Liver (tissue), 9 donors: Measurements from ENCODE around the gene RASAL2. TPM values are rescaled to one million over a fixed set of nuclear protein-coding genes. Genes with fewer than 3 reads are reported as not detected.
A peak's percentile ranks its signal among the peaks of the same experiment; 100 is the strongest.

Experiments
- DNase-seq: peaks from one replicate; pipeline ENCODE4 v3.0.0-alpha.2; 2017; ENCODE audit warnings: low spot score
- H3K27ac ChIP-seq, 2 donors: one replicate each; pipeline ENCODE4 v1.7.0; 2013; ENCODE audit warnings: inconsistent platforms in 2 of 2, low read length in 2 of 2, control low read depth in 1 of 2, low read depth in 1 of 2, mild to moderate bottlenecking in 1 of 2
- H3K27me3 ChIP-seq, 4 donors: one replicate each; pipeline versions ENCODE4 v1.6.1 to v1.7.0; 2013; ENCODE audit warnings: low read length in 3 of 4, inconsistent platforms in 1 of 4, mild to moderate bottlenecking in 1 of 4, moderate library complexity in 1 of 4; ENCODE audit not compliant: control insufficient read depth in 4 of 4, insufficient read depth in 4 of 4
- H3K36me3 ChIP-seq, 4 donors: one replicate each; pipeline versions ENCODE4 v1.6.1 to v1.7.0; 2013; ENCODE audit warnings: low read length in 3 of 4, mild to moderate bottlenecking in 3 of 4, low read depth in 1 of 4, moderate library complexity in 1 of 4; ENCODE audit not compliant: control insufficient read depth in 4 of 4, insufficient read depth in 3 of 4
- H3K4me1 ChIP-seq, 4 donors: one replicate each; pipeline versions ENCODE4 v1.6.1 to v1.7.0; 2013; ENCODE audit warnings: low read length in 3 of 4, mild to moderate bottlenecking in 3 of 4, moderate library complexity in 1 of 4; ENCODE audit not compliant: control insufficient read depth in 4 of 4, insufficient read depth in 4 of 4
- H3K4me3 ChIP-seq, 3 donors: one replicate each; pipeline versions ENCODE4 v1.6.1 to v1.7.0; 2013; ENCODE audit warnings: low read length in 3 of 3, control low read depth in 1 of 3, low read depth in 1 of 3, mild to moderate bottlenecking in 1 of 3
- H3K9ac ChIP-seq, 2 donors: one replicate each; pipeline ENCODE4 v1.7.0; 2013; ENCODE audit warnings: low read length in 2 of 2, mild to moderate bottlenecking in 2 of 2, moderate library complexity in 2 of 2, control low read depth in 1 of 2, low read depth in 1 of 2
- H3K9me3 ChIP-seq, 4 donors: one replicate each; pipeline versions ENCODE4 v1.6.1 to v1.7.0; 2013; ENCODE audit warnings: low read length in 3 of 4; ENCODE audit not compliant: control insufficient read depth in 4 of 4
- GABPA ChIP-seq, 2 donors: IDR thresholded peaks in 1 of 2; conservative IDR thresholded peaks in 1 of 2; 2 replicates each; pipeline ENCODE4 v1.6.1; 2016; ENCODE audit warnings: antibody characterized with exemption in 2 of 2, mild to moderate bottlenecking in 1 of 2, moderate library complexity in 1 of 2
- HNF4A ChIP-seq, 2 donors: conservative IDR thresholded peaks; 2 replicates each; pipeline ENCODE4 v1.6.1; 2016; ENCODE audit warnings: antibody characterized with exemption in 2 of 2, mild to moderate bottlenecking in 2 of 2
- HNF4G ChIP-seq: IDR thresholded peaks from 2 replicates; pipeline ENCODE4 v1.6.1; 2016; ENCODE audit warnings: antibody characterized with exemption
- JUND ChIP-seq, 2 donors: IDR thresholded peaks; 2 replicates each; pipeline ENCODE4 v1.6.1; 2016; ENCODE audit warnings: antibody characterized with exemption in 2 of 2
- NR2F2 ChIP-seq: IDR thresholded peaks from 2 replicates; pipeline ENCODE4 v1.6.1; 2016; ENCODE audit warnings: antibody characterized with exemption
- RAD21 ChIP-seq, 2 donors: IDR thresholded peaks; 2 replicates each; pipeline ENCODE4 v1.6.1; 2016; ENCODE audit warnings: antibody characterized with exemption in 2 of 2, mild to moderate bottlenecking in 2 of 2
- RXRA ChIP-seq, 2 donors: IDR thresholded peaks; 2 replicates each; pipeline ENCODE4 v1.6.1; 2017 to 2018; ENCODE audit warnings: antibody characterized with exemption in 2 of 2, mild to moderate bottlenecking in 1 of 2
- SP1 ChIP-seq: IDR thresholded peaks from 2 replicates; pipeline ENCODE4 v1.6.1; 2018; ENCODE audit warnings: antibody characterized with exemption, mild to moderate bottlenecking
- TAF1 ChIP-seq: conservative IDR thresholded peaks from 2 replicates; pipeline ENCODE4 v1.6.1; 2016; ENCODE audit warnings: antibody characterized with exemption, mild to moderate bottlenecking
- YY1 ChIP-seq: IDR thresholded peaks from 2 replicates; pipeline ENCODE4 v1.6.1; 2016; ENCODE audit warnings: antibody characterized with exemption, mild to moderate bottlenecking
- WGBS: extraction: QIAGEN DNeasy Blood & Tissue Kit; methylation state at CpG from one replicate; pipeline ENCODE4 v1.1.7; 2013; 5-methylcytosine and 5-hydroxymethylcytosine counted together
- polyA plus RNA-seq, 2 donors: library from polyadenylated mRNA; stranded (reverse) in 1 of 2; unstranded in 1 of 2; fragments of 200-250 nt in 1 of 2; fragments of >200 nt in 1 of 2; fragmentation: Nextera tagmentation in 1 of 2; extraction: Ambion mirVana in 1 of 2; gene quantifications; one replicate each; pipeline versions ENCODE4 v1.2.1 to v1.2.3, GENCODE V29; 2013 to 2015
- total RNA-seq, 2 donors: library from RNA; depleted of rRNA; stranded (reverse); fragments of >200 nt; gene quantifications; one replicate each; pipeline ENCODE4 v1.2.3, GENCODE V29; 2014
- TF ChIP-seq, protein P1 (sequence below): IDR thresholded peaks from 2 replicates; pipeline ENCODE4 v1.6.1; 2016; ENCODE audit warnings: antibody characterized with exemption
- TF ChIP-seq, protein P2 (sequence below): IDR thresholded peaks from 2 replicates; pipeline ENCODE4 v1.6.1; 2016; ENCODE audit warnings: antibody characterized with exemption
- TF ChIP-seq, protein P3 (sequence below): IDR thresholded peaks from 2 replicates; pipeline ENCODE4 v1.6.1; 2016; ENCODE audit warnings: antibody characterized with exemption, mild to moderate bottlenecking
- donor health status: healthy.
- donor health status: healthy.
- donor health status: healthy.
- donor health status: healthy.
- donor health status: healthy.

The RASAL2 gene
- total and polyA plus RNA-seq, 4 donors: 1.8 to 8.1 (median 4.1) TPM

DNA sequence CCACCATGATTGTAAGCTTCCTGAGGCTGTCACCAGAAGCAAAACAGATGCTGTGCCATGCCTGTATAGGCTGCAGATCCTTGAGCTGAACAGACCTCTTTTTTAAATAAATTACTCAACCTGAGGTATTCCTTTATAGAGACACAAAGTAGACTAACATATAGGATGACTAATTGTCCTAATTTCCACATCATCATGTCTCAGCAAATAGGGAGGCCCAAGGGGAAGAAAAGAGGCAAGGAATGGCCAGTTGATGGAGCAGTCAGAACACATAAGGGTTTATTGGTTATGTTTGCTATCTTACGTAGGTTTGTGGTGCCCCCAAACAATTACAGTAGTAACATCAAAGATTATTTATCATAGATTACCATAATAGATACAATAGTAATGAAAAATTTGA lies 126.2 kb downstream of the RASAL2 start:
- peaks cover 0 to 4% (median 0%) of the 10 kb centered on the region in 4 donors for H3K4me1 ChIP-seq
- no peak overlapping the region for H3K27ac ChIP-seq
- no peak overlapping the region for H3K4me3 ChIP-seq
- 96% methylated on average over 1 of the region's 1 CpG for WGBS
- no peak for DNase-seq
- TF ChIP-seq GABPA (IDR thresholded peaks at IDR 0.05 in 1 of 2, conservative IDR thresholded peaks at IDR 0.05 in 1 of 2): no peak
- TF ChIP-seq HNF4A (conservative IDR thresholded peaks at IDR 0.05): no peak
- no peak for TF ChIP-seq JUND (IDR thresholded peaks at IDR 0.05)
- no peak for TF ChIP-seq NR2F2
- H3K9ac ChIP-seq: no peak overlapping the region
- H3K9me3 ChIP-seq: no peaks in the 10 kb centered on the region
- no peaks in the 10 kb centered on the region for H3K36me3 ChIP-seq
- no peaks in the 10 kb centered on the region for H3K27me3 ChIP-seq

DNA sequence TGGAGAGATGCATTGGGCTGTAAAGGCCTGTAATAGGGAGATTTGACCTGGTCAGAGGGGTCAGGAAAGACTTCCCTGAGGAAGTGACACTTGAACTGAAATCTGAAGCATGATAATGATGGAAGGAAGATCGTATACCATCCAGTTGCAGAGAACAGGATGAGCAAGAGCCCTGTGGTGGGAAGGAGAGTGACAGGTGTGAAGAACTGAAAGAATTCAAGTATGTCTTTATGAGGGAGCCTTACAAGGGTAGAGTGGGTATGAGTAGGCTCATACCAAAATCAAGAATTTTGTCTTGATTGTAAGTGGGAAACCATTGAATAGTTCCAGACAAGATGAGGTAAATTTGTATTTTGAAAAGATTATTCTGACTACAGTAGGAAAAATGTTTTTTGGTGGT lies 129.4 kb downstream of the RASAL2 start:
- H3K9ac ChIP-seq: no peak overlapping the region
- no peak overlapping the region for H3K4me3 ChIP-seq
- no peaks in the 10 kb centered on the region for H3K27me3 ChIP-seq
- no peak overlapping the region for H3K27ac ChIP-seq
- no peaks in the 10 kb centered on the region for H3K9me3 ChIP-seq
- WGBS: 83% methylated on average over 1 of the region's 1 CpG
- no peak for DNase-seq
- H3K4me1 ChIP-seq: peaks cover 0 to 4% (median under 1%) of the 10 kb centered on the region in 4 donors
- no peaks in the 10 kb centered on the region for H3K36me3 ChIP-seq
- TF ChIP-seq NR2F2 (no peak), HNF4G (no peak), JUND (IDR thresholded peaks at IDR 0.05) (no peak)

DNA sequence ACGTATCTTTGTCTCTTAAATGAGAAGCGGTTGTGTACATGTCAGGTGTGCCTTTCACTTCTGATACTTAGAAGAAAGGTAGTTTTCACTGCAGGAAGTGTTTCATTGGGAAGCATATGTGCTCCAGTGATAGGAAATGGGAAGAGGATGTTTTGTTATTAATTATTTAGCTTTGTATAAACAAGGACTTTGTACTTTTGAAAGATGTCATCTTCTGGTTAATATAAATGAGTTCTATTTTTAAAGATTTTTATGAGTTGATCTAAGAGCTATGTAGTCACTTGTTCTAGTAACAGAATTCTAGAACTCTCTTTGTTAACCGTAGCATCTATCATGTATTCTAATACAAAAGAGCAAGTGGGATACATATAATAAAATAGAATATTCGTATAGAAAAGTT lies 130.5 kb downstream of the RASAL2 start:
- TF ChIP-seq, protein P1, sequence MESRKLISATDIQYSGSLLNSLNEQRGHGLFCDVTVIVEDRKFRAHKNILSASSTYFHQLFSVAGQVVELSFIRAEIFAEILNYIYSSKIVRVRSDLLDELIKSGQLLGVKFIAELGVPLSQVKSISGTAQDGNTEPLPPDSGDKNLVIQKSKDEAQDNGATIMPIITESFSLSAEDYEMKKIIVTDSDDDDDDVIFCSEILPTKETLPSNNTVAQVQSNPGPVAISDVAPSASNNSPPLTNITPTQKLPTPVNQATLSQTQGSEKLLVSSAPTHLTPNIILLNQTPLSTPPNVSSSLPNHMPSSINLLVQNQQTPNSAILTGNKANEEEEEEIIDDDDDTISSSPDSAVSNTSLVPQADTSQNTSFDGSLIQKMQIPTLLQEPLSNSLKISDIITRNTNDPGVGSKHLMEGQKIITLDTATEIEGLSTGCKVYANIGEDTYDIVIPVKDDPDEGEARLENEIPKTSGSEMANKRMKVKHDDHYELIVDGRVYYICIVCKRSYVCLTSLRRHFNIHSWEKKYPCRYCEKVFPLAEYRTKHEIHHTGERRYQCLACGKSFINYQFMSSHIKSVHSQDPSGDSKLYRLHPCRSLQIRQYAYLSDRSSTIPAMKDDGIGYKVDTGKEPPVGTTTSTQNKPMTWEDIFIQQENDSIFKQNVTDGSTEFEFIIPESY: no peak
- TF ChIP-seq, protein P2, sequence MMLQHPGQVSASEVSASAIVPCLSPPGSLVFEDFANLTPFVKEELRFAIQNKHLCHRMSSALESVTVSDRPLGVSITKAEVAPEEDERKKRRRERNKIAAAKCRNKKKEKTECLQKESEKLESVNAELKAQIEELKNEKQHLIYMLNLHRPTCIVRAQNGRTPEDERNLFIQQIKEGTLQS: no peak
- TF ChIP-seq TAF1 (no peak), JUND (IDR thresholded peaks at IDR 0.05) (no peak), HNF4G (peak; percentile 14), GABPA (IDR thresholded peaks at IDR 0.05 in 1 of 2, conservative IDR thresholded peaks at IDR 0.05 in 1 of 2) (no peak), RXRA (IDR thresholded peaks at IDR 0.05) (no peak), YY1 (no peak), HNF4A (conservative IDR thresholded peaks at IDR 0.05) (peak; percentile 9 to 52), RAD21 (IDR thresholded peaks at IDR 0.05) (no peak), NR2F2 (no peak), SP1 (peak; percentile 7)
- TF ChIP-seq, protein P3, sequence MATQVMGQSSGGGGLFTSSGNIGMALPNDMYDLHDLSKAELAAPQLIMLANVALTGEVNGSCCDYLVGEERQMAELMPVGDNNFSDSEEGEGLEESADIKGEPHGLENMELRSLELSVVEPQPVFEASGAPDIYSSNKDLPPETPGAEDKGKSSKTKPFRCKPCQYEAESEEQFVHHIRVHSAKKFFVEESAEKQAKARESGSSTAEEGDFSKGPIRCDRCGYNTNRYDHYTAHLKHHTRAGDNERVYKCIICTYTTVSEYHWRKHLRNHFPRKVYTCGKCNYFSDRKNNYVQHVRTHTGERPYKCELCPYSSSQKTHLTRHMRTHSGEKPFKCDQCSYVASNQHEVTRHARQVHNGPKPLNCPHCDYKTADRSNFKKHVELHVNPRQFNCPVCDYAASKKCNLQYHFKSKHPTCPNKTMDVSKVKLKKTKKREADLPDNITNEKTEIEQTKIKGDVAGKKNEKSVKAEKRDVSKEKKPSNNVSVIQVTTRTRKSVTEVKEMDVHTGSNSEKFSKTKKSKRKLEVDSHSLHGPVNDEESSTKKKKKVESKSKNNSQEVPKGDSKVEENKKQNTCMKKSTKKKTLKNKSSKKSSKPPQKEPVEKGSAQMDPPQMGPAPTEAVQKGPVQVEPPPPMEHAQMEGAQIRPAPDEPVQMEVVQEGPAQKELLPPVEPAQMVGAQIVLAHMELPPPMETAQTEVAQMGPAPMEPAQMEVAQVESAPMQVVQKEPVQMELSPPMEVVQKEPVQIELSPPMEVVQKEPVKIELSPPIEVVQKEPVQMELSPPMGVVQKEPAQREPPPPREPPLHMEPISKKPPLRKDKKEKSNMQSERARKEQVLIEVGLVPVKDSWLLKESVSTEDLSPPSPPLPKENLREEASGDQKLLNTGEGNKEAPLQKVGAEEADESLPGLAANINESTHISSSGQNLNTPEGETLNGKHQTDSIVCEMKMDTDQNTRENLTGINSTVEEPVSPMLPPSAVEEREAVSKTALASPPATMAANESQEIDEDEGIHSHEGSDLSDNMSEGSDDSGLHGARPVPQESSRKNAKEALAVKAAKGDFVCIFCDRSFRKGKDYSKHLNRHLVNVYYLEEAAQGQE: no peak
- Histone ChIP-seq H3K36me3 (no peaks in the 10 kb centered on the region), H3K4me3 (no peak overlapping the region), H3K27me3 (no peaks in the 10 kb centered on the region), H3K9ac (no peak overlapping the region), H3K4me1 (peaks cover 0 to 4% (median under 1%) of the 10 kb centered on the region in 4 donors), H3K27ac (no peak overlapping the region), H3K9me3 (no peaks in the 10 kb centered on the region)
- 51% methylated on average over 4 of the region's 4 CpGs for WGBS
- no peak for DNase-seq
